Measurements from ENCODE around the gene MYL11.

MYL11 gene

DNA sequence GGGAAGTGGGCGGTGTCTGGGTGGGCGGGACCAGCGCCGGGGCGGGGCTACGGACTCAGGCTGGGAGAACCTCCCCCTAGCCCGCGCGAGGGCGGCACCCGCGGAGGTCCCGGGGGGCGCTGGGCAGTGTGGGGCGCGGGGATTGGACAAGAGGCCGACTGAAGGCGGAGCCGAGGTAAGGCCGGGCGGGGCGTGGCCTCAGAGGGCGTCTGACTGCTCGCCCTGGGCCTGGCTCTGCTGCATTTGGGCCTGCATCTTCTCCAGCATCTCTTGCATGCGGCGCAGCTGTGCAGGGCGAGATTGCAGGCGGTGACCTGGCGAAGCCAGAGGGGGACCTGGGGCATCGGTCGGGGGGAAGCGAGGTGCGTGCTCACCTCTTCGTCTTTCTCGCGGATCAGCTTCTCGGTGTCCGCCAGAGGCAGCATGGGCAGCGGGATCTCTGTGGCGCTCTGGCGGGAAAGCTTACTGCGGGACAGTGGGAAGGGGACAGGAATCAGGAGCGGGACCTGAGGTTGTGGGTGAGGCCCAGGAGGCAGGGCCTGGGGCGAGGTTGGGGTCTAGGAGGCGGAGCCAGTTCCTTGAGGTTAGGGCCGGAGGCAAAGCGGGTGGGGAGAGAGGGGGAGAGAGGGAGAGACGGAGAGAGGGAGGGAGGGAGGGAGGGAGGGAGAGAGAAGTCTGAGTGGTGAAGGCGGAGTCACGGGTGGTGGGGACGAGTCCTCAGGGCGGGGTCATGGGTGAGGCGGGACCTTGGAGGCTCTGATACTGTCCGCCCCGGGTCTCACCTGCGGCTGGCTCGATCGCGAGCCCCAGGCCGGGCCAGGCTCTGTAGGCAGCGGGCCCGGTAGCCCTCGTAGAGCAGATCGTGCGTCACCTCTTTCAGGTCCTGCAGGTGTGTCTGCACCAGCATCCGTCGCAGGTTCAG lies 3.9 kb downstream of the MYL11 start:
- peak overlapping the region; percentile 75 for H3K4me3 ChIP-seq (replicated peaks; ENCODE audit: insufficient read depth, low read length)
- peak; percentile 96 to 98 for DNase-seq (ENCODE audit: low read depth in 1 of 2, low spot score in 1 of 2)
- TF ChIP-seq GABPA (IDR thresholded peaks at IDR 0.05; ENCODE audit: low read depth), result no peak
- TF ChIP-seq POLR2AphosphoS5 (IDR thresholded peaks at IDR 0.05; ENCODE audit: low read depth), result peak; percentile 33; the same call in 1 of the 2 replicates
- no peaks in the 10 kb centered on the region for H3K27me3 ChIP-seq (ENCODE audit: insufficient read depth, poor library complexity, severe bottlenecking)
- peak overlapping the region; percentile 97 for H3K27ac ChIP-seq (replicated peaks)

DNA sequence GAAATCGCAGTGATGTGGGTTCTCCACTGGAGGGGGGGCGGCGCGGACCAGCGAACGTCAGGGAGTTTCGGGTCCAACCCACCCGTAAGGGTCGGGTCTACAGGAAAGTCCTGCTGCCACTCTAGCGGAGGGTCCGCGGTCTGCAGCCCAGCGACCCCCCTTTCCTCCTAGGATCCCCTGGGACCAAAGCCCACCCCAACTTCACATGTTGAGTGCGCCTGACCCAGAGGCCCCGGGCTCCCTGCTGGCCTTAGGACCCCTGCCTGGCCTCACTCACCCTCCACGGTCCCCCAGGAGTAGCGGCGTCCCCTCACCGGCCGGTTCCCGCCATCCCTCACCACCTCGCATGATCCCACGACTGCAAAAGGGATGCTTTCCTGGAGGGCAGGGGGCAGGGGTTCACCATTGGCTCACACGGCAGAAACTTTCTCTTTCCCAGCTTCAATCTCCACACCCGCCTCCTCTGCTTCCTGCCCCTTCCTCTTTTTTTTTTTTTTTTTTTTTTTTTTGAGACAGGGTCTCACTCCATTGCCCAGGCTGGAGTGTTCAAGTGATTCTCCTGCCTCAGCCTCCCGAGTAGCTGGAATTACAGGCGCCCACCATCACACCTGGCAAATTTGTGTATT lies 4.7 kb downstream of the MYL11 start:
- no peak for DNase-seq (ENCODE audit: low read depth in 1 of 2, low spot score in 1 of 2)
- no peaks in the 10 kb centered on the region for H3K27me3 ChIP-seq (ENCODE audit: insufficient read depth, poor library complexity, severe bottlenecking)
- TF ChIP-seq GABPA (IDR thresholded peaks at IDR 0.05; ENCODE audit: low read depth) (no peak), SPI1 (IDR thresholded peaks at IDR 0.05; ENCODE audit: borderline replicate concordance, low read depth) (no peak), POLR2AphosphoS5 (IDR thresholded peaks at IDR 0.05; ENCODE audit: low read depth) (no peak)
- TF ChIP-seq, protein P1, sequence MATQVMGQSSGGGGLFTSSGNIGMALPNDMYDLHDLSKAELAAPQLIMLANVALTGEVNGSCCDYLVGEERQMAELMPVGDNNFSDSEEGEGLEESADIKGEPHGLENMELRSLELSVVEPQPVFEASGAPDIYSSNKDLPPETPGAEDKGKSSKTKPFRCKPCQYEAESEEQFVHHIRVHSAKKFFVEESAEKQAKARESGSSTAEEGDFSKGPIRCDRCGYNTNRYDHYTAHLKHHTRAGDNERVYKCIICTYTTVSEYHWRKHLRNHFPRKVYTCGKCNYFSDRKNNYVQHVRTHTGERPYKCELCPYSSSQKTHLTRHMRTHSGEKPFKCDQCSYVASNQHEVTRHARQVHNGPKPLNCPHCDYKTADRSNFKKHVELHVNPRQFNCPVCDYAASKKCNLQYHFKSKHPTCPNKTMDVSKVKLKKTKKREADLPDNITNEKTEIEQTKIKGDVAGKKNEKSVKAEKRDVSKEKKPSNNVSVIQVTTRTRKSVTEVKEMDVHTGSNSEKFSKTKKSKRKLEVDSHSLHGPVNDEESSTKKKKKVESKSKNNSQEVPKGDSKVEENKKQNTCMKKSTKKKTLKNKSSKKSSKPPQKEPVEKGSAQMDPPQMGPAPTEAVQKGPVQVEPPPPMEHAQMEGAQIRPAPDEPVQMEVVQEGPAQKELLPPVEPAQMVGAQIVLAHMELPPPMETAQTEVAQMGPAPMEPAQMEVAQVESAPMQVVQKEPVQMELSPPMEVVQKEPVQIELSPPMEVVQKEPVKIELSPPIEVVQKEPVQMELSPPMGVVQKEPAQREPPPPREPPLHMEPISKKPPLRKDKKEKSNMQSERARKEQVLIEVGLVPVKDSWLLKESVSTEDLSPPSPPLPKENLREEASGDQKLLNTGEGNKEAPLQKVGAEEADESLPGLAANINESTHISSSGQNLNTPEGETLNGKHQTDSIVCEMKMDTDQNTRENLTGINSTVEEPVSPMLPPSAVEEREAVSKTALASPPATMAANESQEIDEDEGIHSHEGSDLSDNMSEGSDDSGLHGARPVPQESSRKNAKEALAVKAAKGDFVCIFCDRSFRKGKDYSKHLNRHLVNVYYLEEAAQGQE (IDR thresholded peaks at IDR 0.05; ENCODE audit: insufficient replicate concordance, low read depth), result no peak
- TF ChIP-seq, protein P2, sequence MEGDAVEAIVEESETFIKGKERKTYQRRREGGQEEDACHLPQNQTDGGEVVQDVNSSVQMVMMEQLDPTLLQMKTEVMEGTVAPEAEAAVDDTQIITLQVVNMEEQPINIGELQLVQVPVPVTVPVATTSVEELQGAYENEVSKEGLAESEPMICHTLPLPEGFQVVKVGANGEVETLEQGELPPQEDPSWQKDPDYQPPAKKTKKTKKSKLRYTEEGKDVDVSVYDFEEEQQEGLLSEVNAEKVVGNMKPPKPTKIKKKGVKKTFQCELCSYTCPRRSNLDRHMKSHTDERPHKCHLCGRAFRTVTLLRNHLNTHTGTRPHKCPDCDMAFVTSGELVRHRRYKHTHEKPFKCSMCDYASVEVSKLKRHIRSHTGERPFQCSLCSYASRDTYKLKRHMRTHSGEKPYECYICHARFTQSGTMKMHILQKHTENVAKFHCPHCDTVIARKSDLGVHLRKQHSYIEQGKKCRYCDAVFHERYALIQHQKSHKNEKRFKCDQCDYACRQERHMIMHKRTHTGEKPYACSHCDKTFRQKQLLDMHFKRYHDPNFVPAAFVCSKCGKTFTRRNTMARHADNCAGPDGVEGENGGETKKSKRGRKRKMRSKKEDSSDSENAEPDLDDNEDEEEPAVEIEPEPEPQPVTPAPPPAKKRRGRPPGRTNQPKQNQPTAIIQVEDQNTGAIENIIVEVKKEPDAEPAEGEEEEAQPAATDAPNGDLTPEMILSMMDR (IDR thresholded peaks at IDR 0.05; ENCODE audit: insufficient read depth, low read length), result no peak
- peak overlapping the region; percentile 75 for H3K4me3 ChIP-seq (replicated peaks; ENCODE audit: insufficient read depth, low read length)
- H3K27ac ChIP-seq (replicated peaks), result no peak overlapping the region; the same call in 1 of the 2 replicates

DNA sequence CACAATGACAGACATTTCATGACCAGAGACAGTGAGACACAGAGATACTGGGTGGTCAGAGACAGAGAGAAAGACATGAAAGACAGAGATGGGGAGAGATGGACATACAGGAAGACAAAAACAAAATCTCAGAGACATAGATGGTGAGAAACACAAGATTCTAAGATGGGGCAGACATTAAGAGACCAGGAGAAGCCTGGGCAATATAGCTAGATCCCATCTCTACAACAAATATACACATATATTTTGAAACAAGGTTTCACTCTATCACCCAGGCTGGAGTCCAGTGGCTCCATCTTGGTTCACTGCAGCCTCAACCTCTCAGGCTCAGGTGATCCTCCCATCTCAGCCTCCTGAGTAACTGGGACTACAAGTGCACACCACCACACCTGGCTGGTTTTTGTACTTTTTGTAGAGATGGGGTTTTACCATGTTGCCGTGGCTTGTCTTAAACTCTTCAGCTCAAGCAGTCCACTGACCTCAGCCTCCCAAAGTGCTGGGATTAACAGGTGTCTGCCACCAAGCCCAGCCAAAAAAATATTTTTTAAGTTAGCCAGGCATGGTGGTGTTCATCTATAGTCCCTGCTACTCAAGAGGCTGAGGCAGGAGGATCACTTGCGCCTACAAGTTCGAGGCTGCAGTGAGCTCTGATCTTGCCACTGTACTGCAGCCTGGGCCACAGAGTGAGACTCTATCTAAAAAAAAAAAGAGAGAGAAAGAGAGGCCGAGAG lies 5.6 kb downstream of the MYL11 start:
- Histone ChIP-seq H3K27ac (replicated peaks) (no peak overlapping the region), H3K4me3 (replicated peaks; ENCODE audit: insufficient read depth, low read length) (no peak overlapping the region), H3K27me3 (ENCODE audit: insufficient read depth, poor library complexity, severe bottlenecking) (no peaks in the 10 kb centered on the region)
- no peak for TF ChIP-seq GABPA (IDR thresholded peaks at IDR 0.05; ENCODE audit: low read depth)
- TF ChIP-seq POLR2AphosphoS5 (IDR thresholded peaks at IDR 0.05; ENCODE audit: low read depth), result no peak
- TF ChIP-seq, protein P1 (IDR thresholded peaks at IDR 0.05; ENCODE audit: insufficient replicate concordance, low read depth), result no peak
- no peak for TF ChIP-seq SPI1 (IDR thresholded peaks at IDR 0.05; ENCODE audit: borderline replicate concordance, low read depth)
- TF ChIP-seq, protein P2 (IDR thresholded peaks at IDR 0.05; ENCODE audit: insufficient read depth, low read length), result no peak
- no peak for DNase-seq (ENCODE audit: low read depth in 1 of 2, low spot score in 1 of 2)

DNA sequence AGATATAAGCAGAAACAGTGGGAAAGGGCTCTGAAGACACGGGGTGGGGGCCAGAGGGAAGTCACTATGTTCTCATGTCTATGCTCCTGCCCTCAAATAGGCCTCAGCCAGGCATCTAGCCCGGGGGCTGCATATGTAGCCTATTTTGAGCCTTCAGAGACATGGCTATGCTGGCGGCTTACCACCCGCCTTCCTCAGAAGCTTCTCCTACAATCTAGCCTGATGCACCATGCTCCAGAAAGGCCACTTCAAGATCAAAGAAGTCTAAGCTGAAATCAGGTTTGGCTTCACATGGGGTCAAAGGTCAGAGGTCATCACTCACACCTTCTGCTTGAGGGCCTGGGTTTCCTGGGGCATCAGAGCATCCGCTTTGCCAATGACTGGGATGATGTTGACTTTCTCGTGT lies 6.2 kb downstream of the MYL11 start:
- H3K4me3 ChIP-seq (replicated peaks; ENCODE audit: insufficient read depth, low read length), result no peak overlapping the region
- TF ChIP-seq SPI1 (IDR thresholded peaks at IDR 0.05; ENCODE audit: borderline replicate concordance, low read depth) (no peak), GABPA (IDR thresholded peaks at IDR 0.05; ENCODE audit: low read depth) (no peak), POLR2AphosphoS5 (IDR thresholded peaks at IDR 0.05; ENCODE audit: low read depth) (no peak)
- TF ChIP-seq, protein P2 (IDR thresholded peaks at IDR 0.05; ENCODE audit: insufficient read depth, low read length), result no peak
- TF ChIP-seq, protein P1 (IDR thresholded peaks at IDR 0.05; ENCODE audit: insufficient replicate concordance, low read depth), result no peak
- no peaks in the 10 kb centered on the region for H3K27me3 ChIP-seq (ENCODE audit: insufficient read depth, poor library complexity, severe bottlenecking)
- no peak overlapping the region for H3K27ac ChIP-seq (replicated peaks)
- no peak for DNase-seq (ENCODE audit: low read depth in 1 of 2, low spot score in 1 of 2)
